Measurements from ENCODE around the gene APBA1.

The APBA1 gene

DNA sequence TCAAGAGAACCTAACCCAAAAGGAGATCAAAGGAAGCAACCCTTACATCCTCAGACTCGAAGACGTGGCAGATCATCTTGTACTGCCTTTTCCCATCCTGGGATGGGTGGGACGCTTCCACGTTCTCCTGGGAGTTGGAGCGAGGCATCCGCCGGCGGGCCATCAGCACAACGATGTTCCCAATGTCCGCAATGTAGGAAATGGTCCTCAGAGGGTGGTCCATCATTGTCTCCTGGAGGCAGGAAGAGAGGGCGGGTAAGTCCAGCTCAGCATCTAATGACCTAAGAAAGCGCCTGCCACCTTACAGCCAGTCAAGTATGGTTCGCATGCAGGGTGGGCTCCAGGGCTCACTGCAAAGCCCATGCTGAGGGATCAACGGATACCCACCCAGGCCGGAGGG lies 216.0 kb downstream of the APBA1 start:
- no peak overlapping the region for H3K27ac ChIP-seq
- no peak for TF ChIP-seq ZFX (IDR thresholded peaks at IDR 0.05)
- TF ChIP-seq, protein P1, sequence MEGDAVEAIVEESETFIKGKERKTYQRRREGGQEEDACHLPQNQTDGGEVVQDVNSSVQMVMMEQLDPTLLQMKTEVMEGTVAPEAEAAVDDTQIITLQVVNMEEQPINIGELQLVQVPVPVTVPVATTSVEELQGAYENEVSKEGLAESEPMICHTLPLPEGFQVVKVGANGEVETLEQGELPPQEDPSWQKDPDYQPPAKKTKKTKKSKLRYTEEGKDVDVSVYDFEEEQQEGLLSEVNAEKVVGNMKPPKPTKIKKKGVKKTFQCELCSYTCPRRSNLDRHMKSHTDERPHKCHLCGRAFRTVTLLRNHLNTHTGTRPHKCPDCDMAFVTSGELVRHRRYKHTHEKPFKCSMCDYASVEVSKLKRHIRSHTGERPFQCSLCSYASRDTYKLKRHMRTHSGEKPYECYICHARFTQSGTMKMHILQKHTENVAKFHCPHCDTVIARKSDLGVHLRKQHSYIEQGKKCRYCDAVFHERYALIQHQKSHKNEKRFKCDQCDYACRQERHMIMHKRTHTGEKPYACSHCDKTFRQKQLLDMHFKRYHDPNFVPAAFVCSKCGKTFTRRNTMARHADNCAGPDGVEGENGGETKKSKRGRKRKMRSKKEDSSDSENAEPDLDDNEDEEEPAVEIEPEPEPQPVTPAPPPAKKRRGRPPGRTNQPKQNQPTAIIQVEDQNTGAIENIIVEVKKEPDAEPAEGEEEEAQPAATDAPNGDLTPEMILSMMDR (conservative IDR thresholded peaks at IDR 0.05), result no peak

DNA sequence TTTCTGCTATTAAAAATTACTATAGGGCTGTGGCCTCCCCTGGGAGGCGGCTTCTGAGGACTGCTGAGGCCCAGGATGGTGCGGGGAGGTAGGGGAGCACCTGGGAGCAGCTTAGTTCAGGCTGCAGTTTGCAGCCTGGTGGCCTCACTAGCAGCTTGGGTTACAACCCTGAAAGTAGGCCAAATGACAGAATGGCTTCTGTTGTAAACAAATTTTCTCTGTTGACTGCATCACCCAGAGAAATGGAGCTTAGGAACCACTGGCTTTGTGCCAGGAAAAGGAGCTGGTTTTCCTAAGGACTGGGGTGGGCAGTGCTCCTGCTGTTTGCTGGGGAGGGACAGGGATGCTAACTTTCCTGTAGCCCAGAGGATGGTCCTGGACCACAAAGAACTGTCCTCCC lies 216.9 kb downstream of the APBA1 start:
- TF ChIP-seq, protein P1 (conservative IDR thresholded peaks at IDR 0.05), result no peak
- TF ChIP-seq ZFX (IDR thresholded peaks at IDR 0.05), result no peak
- no peak overlapping the region for H3K27ac ChIP-seq

- no peak overlapping the region for H3K27ac ChIP-seq
- TF ChIP-seq, protein P1 (conservative IDR thresholded peaks at IDR 0.05), result no peak
- no peak for TF ChIP-seq ZFX (IDR thresholded peaks at IDR 0.05)
These were observed 217.8 kb downstream of the APBA1 start for GRCh38 chr9:69454321-69454720.

DNA sequence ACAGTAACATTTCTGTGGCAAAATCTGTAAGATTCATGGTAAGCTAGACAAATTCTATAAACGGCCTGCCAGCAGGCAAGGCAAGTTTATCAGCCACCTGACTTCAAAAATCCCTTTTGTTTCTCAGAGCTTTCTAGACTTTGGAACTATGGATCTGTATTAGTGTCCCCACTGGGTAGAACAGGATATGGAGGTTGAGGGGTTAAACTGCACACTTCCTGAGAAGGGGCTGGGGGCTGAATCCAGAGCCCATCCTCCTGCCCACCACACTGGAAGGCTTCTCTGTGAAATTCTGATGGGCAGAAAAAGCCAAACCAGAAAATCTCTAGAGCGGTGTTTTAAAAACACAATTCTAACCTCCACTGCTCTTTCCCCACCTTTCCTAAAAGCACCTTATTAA lies 218.4 kb downstream of the APBA1 start:
- H3K27ac ChIP-seq, result no peak overlapping the region
- TF ChIP-seq, protein P1 (conservative IDR thresholded peaks at IDR 0.05), result no peak
- no peak for TF ChIP-seq ZFX (IDR thresholded peaks at IDR 0.05)

DNA sequence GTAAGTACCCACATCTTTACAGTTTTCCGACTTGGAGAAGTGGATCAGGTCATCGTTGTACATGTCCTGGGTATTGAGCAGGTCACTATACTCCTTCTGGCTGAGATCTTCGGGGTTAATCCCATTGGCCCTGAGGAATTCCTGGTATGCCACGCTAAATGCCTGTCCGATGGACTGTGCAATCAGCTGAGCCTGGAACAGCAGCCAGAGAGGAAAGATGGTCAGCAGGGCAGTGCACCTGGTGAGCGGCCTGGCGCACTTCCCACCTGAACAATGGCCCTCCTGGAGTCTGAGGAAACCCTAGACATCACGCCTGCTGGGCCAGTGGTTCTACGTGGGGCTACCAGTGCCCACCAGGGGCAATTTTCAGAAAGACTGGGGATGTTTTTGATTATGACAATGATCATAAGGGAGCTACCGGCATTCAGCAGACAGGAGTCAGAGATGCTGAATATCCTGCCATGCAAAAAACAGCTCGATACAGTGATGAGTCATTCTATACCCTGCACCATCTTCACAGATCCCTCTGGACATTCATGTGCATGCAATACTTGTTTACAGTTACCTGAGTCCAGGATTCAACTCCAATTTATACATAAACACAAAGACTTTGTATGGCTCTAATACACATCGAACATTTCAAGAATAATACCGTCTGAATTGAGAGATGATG lies 219.9 kb downstream of the APBA1 start:
- no peak for TF ChIP-seq ZFX (IDR thresholded peaks at IDR 0.05)
- TF ChIP-seq, protein P1 (conservative IDR thresholded peaks at IDR 0.05), result no peak

DNA sequence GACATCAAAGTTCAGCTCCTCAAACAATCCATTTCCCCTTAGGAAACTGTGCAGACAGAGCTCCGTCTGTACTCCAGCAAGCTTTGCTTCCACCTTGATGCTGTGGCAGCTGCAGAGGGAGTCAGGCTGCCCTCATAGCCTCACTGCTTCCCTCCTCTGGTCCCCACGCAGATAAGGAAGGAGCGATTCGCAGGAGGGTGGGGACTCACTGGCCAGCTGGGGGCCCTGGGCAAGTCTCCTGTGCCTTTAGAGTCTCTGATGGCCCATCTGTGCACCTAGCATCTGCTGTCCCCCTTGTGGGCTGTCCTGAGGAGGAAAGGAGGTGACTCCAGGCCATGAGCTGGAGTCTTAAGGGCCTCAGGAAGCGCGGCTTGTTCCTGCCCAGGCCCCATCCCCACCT lies 225.7 kb downstream of the APBA1 start:
- no peak for TF ChIP-seq ZFX (IDR thresholded peaks at IDR 0.05)
- TF ChIP-seq, protein P1 (conservative IDR thresholded peaks at IDR 0.05), result no peak
- no peak overlapping the region for H3K27ac ChIP-seq

More for the DNA sequence above, 219.9 kb downstream of the APBA1 start:
- no peak overlapping the region for H3K27ac ChIP-seq

DNA sequence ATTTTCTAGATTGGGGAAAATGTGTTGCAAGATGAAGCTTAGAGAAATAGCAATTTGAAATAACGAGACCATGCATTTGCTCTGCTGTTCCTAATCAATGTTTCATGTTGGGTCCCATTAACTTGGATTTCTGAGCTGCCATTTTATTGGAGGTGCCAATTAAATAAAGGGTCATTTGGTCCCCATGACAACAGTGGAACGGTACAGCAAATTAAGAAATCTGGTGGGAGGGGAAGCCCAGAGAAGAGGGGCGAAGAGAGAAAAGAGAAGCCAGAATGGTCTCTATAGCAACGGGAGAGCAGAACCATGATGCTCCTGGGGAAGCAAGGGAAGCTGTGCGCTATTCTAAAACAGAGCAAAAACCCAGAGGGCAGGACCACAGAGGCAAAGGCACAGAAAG lies 226.9 kb downstream of the APBA1 start:
- no peak for TF ChIP-seq ZFX (IDR thresholded peaks at IDR 0.05)
- TF ChIP-seq, protein P1 (conservative IDR thresholded peaks at IDR 0.05), result no peak
- H3K27ac ChIP-seq, result no peak overlapping the region

Measured in C4-2B (cell line).